H1 (cell line): ENCODE data around the gene GCM1. TPM values are rescaled to one million over a fixed set of nuclear protein-coding genes. Genes with fewer than 3 reads are reported as not detected.
A peak's percentile ranks its signal among the peaks of the same experiment; 100 is the strongest.

Source experiments
- CTCF ChIA-PET: fragments of 300-600 bp; sonication (Branson Sonifier 250); formaldehyde crosslinking; loops from one replicate; lab custom pipeline; 2021; ENCODE audit not compliant: partially characterized antibody; lab: Charles Lee
- POLR2A ChIA-PET: fragments of 300-600 bp; sonication (Branson Sonifier 250); formaldehyde crosslinking; loops from one replicate; lab custom pipeline; 2021; ENCODE audit warnings: inconsistent platforms; ENCODE audit not compliant: partially characterized antibody; lab: Charles Lee
- DNase-seq, 2 experiments: peaks; one replicate each; pipeline versions ENCODE4 v3.0.0 to v3.0.0-alpha.2; 2010 to 2022; ENCODE audit warnings: low spot score in 2 of 2, low read depth in 1 of 2, mixed read lengths in 1 of 2
- FAIRE-seq: peaks from 2 replicates; lab custom pipeline; 2011; peaks lifted over from hg19 to GRCh38; lab: Jason Lieb, UNC
- H2AFZ ChIP-seq: 2 replicates; pipeline ENCODE4 v1.8.1; 2012; ENCODE audit warnings: low read length, inconsistent platforms
- H2AK5ac ChIP-seq: 2 replicates; pipeline ENCODE4 v1.6.1; 2013; ENCODE audit warnings: low read depth, low read length
- H2BK120ac ChIP-seq: replicated peaks from 2 replicates; pipeline ENCODE3; 2013; ENCODE audit warnings: low read depth, low read length, inconsistent platforms
- H2BK12ac ChIP-seq: 2 replicates; pipeline ENCODE4 v1.6.1; 2013; ENCODE audit warnings: low read depth, low read length
- H2BK15ac ChIP-seq: 2 replicates; pipeline ENCODE4 v1.6.1; 2013; ENCODE audit warnings: low read length
- H2BK20ac ChIP-seq: 2 replicates; pipeline ENCODE4 v1.6.1; 2013; ENCODE audit warnings: low read length
- H2BK5ac ChIP-seq: 2 replicates; pipeline ENCODE4 v1.6.1; 2013; ENCODE audit warnings: low read depth, low read length
- H3K14ac ChIP-seq: 2 replicates; pipeline ENCODE4 v1.6.1; 2013; ENCODE audit warnings: inconsistent platforms; ENCODE audit not compliant: insufficient read length
- H3K18ac ChIP-seq: 2 replicates; pipeline ENCODE4 v1.6.1; 2013; ENCODE audit warnings: low read length; ENCODE audit errors: extremely low read depth
- H3K23ac ChIP-seq: 2 replicates; pipeline ENCODE4 v1.6.1; 2013; ENCODE audit warnings: inconsistent platforms; ENCODE audit not compliant: insufficient read length
- H3K23me2 ChIP-seq: 2 replicates; pipeline ENCODE4 v1.6.1; 2013; ENCODE audit warnings: low read depth, low read length
- H3K27ac ChIP-seq: 2 replicates; pipeline ENCODE4 v1.6.1; 2011; ENCODE audit warnings: low read depth, low read length, inconsistent platforms
- H3K27me3 ChIP-seq, 4 experiments: replicated peaks in 1 of 4; 1 replicate in 1 of 4; 2 replicates in 3 of 4; pipeline versions ENCODE4 v1.6.1 to v1.8.1; 2011 to 2013; ENCODE audit warnings: low read length in 3 of 4, mild to moderate bottlenecking in 3 of 4, inconsistent platforms in 2 of 4, mixed read lengths in 2 of 4, moderate library complexity in 1 of 4; ENCODE audit not compliant: control insufficient read depth in 3 of 4, insufficient read depth in 3 of 4; ENCODE audit errors: extremely low read depth in 1 of 4
- H3K36me3 ChIP-seq, 4 experiments: 2 replicates each; pipeline versions ENCODE4 v1.6.1 to v1.8.1; 2011 to 2013; ENCODE audit warnings: mild to moderate bottlenecking in 4 of 4, low read length in 3 of 4, moderate library complexity in 2 of 4, control low read depth in 1 of 4, inconsistent platforms in 1 of 4; ENCODE audit not compliant: insufficient read depth in 4 of 4, control insufficient read depth in 2 of 4
- H3K4ac ChIP-seq: replicated peaks from 2 replicates; pipeline ENCODE3; 2013; ENCODE audit warnings: low read length, low read depth, mixed read lengths, inconsistent platforms; ENCODE audit not compliant: insufficient read length
- H3K4me1 ChIP-seq, 4 experiments: replicated peaks in 1 of 4; 1 replicate in 1 of 4; 2 replicates in 3 of 4; pipeline versions ENCODE4 v1.6.1 to v1.8.1; 2011 to 2013; ENCODE audit warnings: low read length in 3 of 4, inconsistent platforms in 2 of 4, mixed read lengths in 1 of 4; ENCODE audit not compliant: insufficient read depth in 4 of 4, control insufficient read depth in 3 of 4
- H3K4me2 ChIP-seq, 2 experiments: 2 replicates each; pipeline versions ENCODE4 v1.6.1 to v1.8.1; 2011 to 2013; ENCODE audit warnings: low read depth in 2 of 2, low read length in 2 of 2, control low read depth in 1 of 2, inconsistent platforms in 1 of 2, mild to moderate bottlenecking in 1 of 2; ENCODE audit not compliant: insufficient read depth in 1 of 2
- H3K4me3 ChIP-seq, 4 experiments: fragments of 200-600, 300-600 bp in 1 of 4; sonication (generic), shearing (Covaris generic), sonication (Bioruptor Twin) in 1 of 4; 2 replicates each; pipeline versions ENCODE4 v1.5.1 to v1.8.1; 2011 to 2016; ENCODE audit warnings: low read length in 4 of 4, low read depth in 3 of 4, control low read depth in 2 of 4, inconsistent platforms in 2 of 4, mild to moderate bottlenecking in 2 of 4, mixed read lengths in 1 of 4, moderate library complexity in 1 of 4; ENCODE audit not compliant: insufficient read depth in 2 of 4; ENCODE audit errors: extremely low read depth in 1 of 4
- H3K56ac ChIP-seq: replicated peaks from 2 replicates; pipeline ENCODE3; 2013; ENCODE audit warnings: low read depth, mild to moderate bottlenecking, mixed read lengths, low read length, inconsistent platforms; ENCODE audit not compliant: insufficient read length
- H3K79me1 ChIP-seq: 2 replicates; pipeline ENCODE4 v1.6.1; 2013; ENCODE audit warnings: low read depth, low read length, control low read depth
- H3K79me2 ChIP-seq, 2 experiments: 2 replicates each; pipeline versions ENCODE4 v1.6.1 to v1.8.1; 2012 to 2013; ENCODE audit warnings: low read length in 2 of 2, mild to moderate bottlenecking in 2 of 2, inconsistent platforms in 1 of 2; ENCODE audit not compliant: insufficient read depth in 2 of 2, control insufficient read depth in 1 of 2
- H3K9ac ChIP-seq, 4 experiments: replicated peaks in 1 of 4; 1 replicate in 1 of 4; 2 replicates in 3 of 4; pipeline versions ENCODE4 v1.6.1 to v1.8.1; 2011 to 2013; ENCODE audit warnings: low read depth in 3 of 4, low read length in 3 of 4, control low read depth in 2 of 4, mild to moderate bottlenecking in 2 of 4, moderate library complexity in 2 of 4, inconsistent platforms in 1 of 4; ENCODE audit errors: extremely low read depth in 1 of 4
- H3K9me3 ChIP-seq, 2 experiments: 2 replicates each; pipeline versions ENCODE4 v1.6.1 to v1.8.1; 2012 to 2013; ENCODE audit warnings: mild to moderate bottlenecking in 2 of 2, moderate library complexity in 2 of 2, control low read depth in 1 of 2, inconsistent platforms in 1 of 2, low read depth in 1 of 2, low read length in 1 of 2, mixed read lengths in 1 of 2; ENCODE audit not compliant: insufficient read depth in 2 of 2
- H4K20me1 ChIP-seq, 2 experiments: replicated peaks in 1 of 2; 2 replicates each; pipeline versions ENCODE3 to v1.8.1; 2011 to 2013; ENCODE audit warnings: inconsistent platforms in 2 of 2, low read length in 2 of 2, mild to moderate bottlenecking in 1 of 2; ENCODE audit not compliant: insufficient read depth in 2 of 2, control insufficient read depth in 1 of 2
- H4K5ac ChIP-seq: 2 replicates; pipeline ENCODE4 v1.6.1; 2013; ENCODE audit warnings: low read length, low read depth, mixed read lengths, inconsistent platforms; ENCODE audit not compliant: insufficient read length
- H4K8ac ChIP-seq: 2 replicates; pipeline ENCODE4 v1.8.0; 2013; ENCODE audit warnings: mild to moderate bottlenecking, moderate library complexity, low read length, inconsistent platforms; ENCODE audit not compliant: insufficient read depth; ENCODE audit errors: extremely low read depth
- H4K91ac ChIP-seq: replicated peaks from 2 replicates; pipeline ENCODE3; 2013; ENCODE audit warnings: low read length, mixed read lengths, inconsistent platforms; ENCODE audit not compliant: insufficient read length
- ASH2L ChIP-seq: fragments of 200-600, 300-600 bp; sonication (generic); IDR thresholded peaks from one replicate; pipeline ENCODE4 v1.7.1; 2017; ENCODE audit warnings: low read length
- BACH1 ChIP-seq: IDR thresholded peaks from 2 replicates; pipeline ENCODE4 v1.6.1; 2012; ENCODE audit warnings: low read length, improper control_type of control experiment
- CBX5 ChIP-seq: fragments of 300-800, 300-1000 bp; sonication (generic); IDR thresholded peaks from 2 replicates; pipeline ENCODE4 v1.7.1; 2016; ENCODE audit warnings: antibody characterized with exemption, low read length, low read depth
- EP300 ChIP-seq, 2 experiments: IDR thresholded peaks; 1 replicate in 1 of 2; 2 replicates in 1 of 2; pipeline ENCODE4 v1.6.1; 2011 to 2012; ENCODE audit warnings: low read depth in 2 of 2, low read length in 2 of 2, mild to moderate bottlenecking in 2 of 2, borderline replicate concordance in 1 of 2, inconsistent platforms in 1 of 2, moderate library complexity in 1 of 2
- KDM1A ChIP-seq: fragments of 200-600, 300-600 bp; sonication (generic); IDR thresholded peaks from 2 replicates; pipeline ENCODE4 v1.7.1; 2016; ENCODE audit warnings: mild to moderate bottlenecking, low read length, borderline replicate concordance
- YY1 ChIP-seq: IDR thresholded peaks from 2 replicates; pipeline ENCODE4 v1.6.1; 2011; ENCODE audit warnings: low read depth, mild to moderate bottlenecking, low read length
- WGBS, 2 experiments: shearing (Covaris generic) in 1 of 2; methylation state at CpG; one replicate each; pipeline versions ENCODE4 v1.1.6 to v1.1.7; 2013 to 2015; ENCODE audit warnings: low lambda C conversion rate in 2 of 2, mixed read lengths in 2 of 2, inconsistent platforms in 1 of 2, low coverage in 1 of 2, missing lambda C conversion rate in 1 of 2; ENCODE audit not compliant: insufficient replicate concordance in 2 of 2, insufficient coverage in 1 of 2, insufficient read length in 1 of 2; ENCODE audit errors: extremely low coverage in 1 of 2, missing lambda C conversion rate in 1 of 2; 5-methylcytosine and 5-hydroxymethylcytosine counted together
- polyA plus RNA-seq, 7 experiments: library from polyadenylated mRNA; depleted of rRNA in 3 of 7; stranded (reverse) in 5 of 7; unstranded in 2 of 7; fragments of >200 nt in 5 of 7; fragments of 200-250 nt in 2 of 7; gene quantifications; 1 replicate in 5 of 7; 2 replicates in 1 of 7; 4 replicates in 1 of 7; pipeline versions ENCODE4 v1.2.1 to v1.2.3, GENCODE V29; 2011 to 2013; ENCODE audit warnings: missing spikeins in 2 of 7, mixed read lengths in 2 of 7
- total RNA-seq: library from RNA; stranded (reverse); fragmentation: NEBNext Ultra II Directional; extraction: Animal tissue kit (Norgen Biotek cat#: 25700); gene quantifications from 2 replicates; pipeline ENCODE4 v1.2.1, GENCODE V29; 2021

Gene GCM1
- total and polyA plus RNA-seq, 2 of the 8 experiments (the other 6 are each of a cell fraction or from before 2014, with no cell fraction given) = not detected

- Histone ChIP-seq H3K18ac (0 out of 2 replicates have a peak overlapping the region, but pooled peaks have one; percentile 36), H3K9me3 (no peaks in the 10 kb centered on the region), H4K20me1 (no peaks in the 10 kb centered on the region), H3K4me1 (no peaks in the 10 kb centered on the region), H3K79me2 (no peaks in the 10 kb centered on the region), H3K27ac (no peak overlapping the region), H2BK15ac (no peak overlapping the region), H3K27me3 (no peaks in the 10 kb centered on the region), H4K91ac (no peak overlapping the region), H3K23ac (no peak overlapping the region), H3K9ac (no peak overlapping the region), H2BK120ac (no peak overlapping the region), H3K79me1 (no peaks in the 10 kb centered on the region), H3K4me2 (no peak overlapping the region), H2BK20ac (no peak overlapping the region), H2AFZ (no peak overlapping the region), H2BK5ac (no peak overlapping the region), H3K56ac (no peak overlapping the region), H3K4ac (no peak overlapping the region), H3K23me2 (no peaks in the 10 kb centered on the region), H3K14ac (no peak overlapping the region), H3K4me3 (no peak overlapping the region), H2BK12ac (no peak overlapping the region), H4K5ac (no peak overlapping the region), H3K36me3 (no peaks in the 10 kb centered on the region), H2AK5ac (no peak overlapping the region), H4K8ac (no peak overlapping the region; the same call in 1 of the 2 replicates)
- 87% methylated on average over 16 of the region's 16 CpGs; no CpG with 5 or more reads in 1 of the 2 experiments for WGBS, 2 experiments
- CTCF ChIA-PET = interaction anchor here (0.6 kb wide), 1 partner anchor 52 kb away, joined by 3 read pairs; no protein-coding TSS in a partner anchor
- DNase-seq (no peak), FAIRE-seq (no peak)
- TF ChIP-seq KDM1A (no peak), ASH2L (no peak), BACH1 (no peak), CBX5 (no peak), EP300 (IDR thresholded peaks at IDR 0.05; ENCODE audit: borderline replicate concordance in 1 of 2, low read depth in 2 of 2, low read length in 2 of 2) (no peak), YY1 (no peak)
- POLR2A ChIA-PET = no interaction called here
These were observed 14.7 kb downstream of the GCM1 start for GRCh38 chr6:53133961-53134360.
